Measurements from ENCODE around the gene KIF1A. TPM values are rescaled to one million over a fixed set of nuclear protein-coding genes. Genes with fewer than 3 reads are reported as not detected.

KIF1A gene
- total and polyA plus RNA-seq, 10 of the 15 experiments (the other 5 are each of a cell fraction or from before 2014, with no cell fraction given) = 0.04 to 0.95 (median 0.06) TPM; not detected in 5

- TF ChIP-seq IRF3 (IDR thresholded peaks at IDR 0.05) (no peak), MTA3 (IDR thresholded peaks at IDR 0.05; ENCODE audit: borderline replicate concordance, low read length) (no peak), RUNX3 (IDR thresholded peaks at IDR 0.05; ENCODE audit: low read length) (peak; percentile 56), HCFC1 (IDR thresholded peaks at IDR 0.05; ENCODE audit: low read length) (no peak; the same call in 1 of the 2 replicates), WRNIP1 (IDR thresholded peaks at IDR 0.05; ENCODE audit: borderline replicate concordance, low read depth, low read length) (0 out of 2 replicates have a peak, but pooled peaks have one; percentile 39), BCL11A (IDR thresholded peaks at IDR 0.05; ENCODE audit: low read depth, low read length) (no peak), NFYB (IDR thresholded peaks at IDR 0.05; ENCODE audit: insufficient read depth, low read depth, low read length) (no peak), ZNF687 (IDR thresholded peaks at IDR 0.05) (no peak), CTCF (IDR thresholded peaks at IDR 0.05 in 2 of 3, conservative IDR thresholded peaks at IDR 0.05 in 1 of 3; ENCODE audit: control insufficient read depth in 2 of 3, extremely low read depth in 1 of 3, insufficient read depth in 1 of 3, low read depth in 3 of 3, low read length in 3 of 3) (peak; percentile 94 to 95 (median 94); a peak in 5 of 6 replicates), SMC3 (IDR thresholded peaks at IDR 0.05; ENCODE audit: borderline replicate concordance, low read length) (peak; percentile 69), FOS (IDR thresholded peaks at IDR 0.05; ENCODE audit: borderline replicate concordance, extremely low read depth, insufficient read length) (no peak), RB1 (IDR thresholded peaks at IDR 0.05; ENCODE audit: borderline replicate concordance) (no peak), ZBTB40 (IDR thresholded peaks at IDR 0.05; ENCODE audit: borderline replicate concordance) (no peak), CHD2 (IDR thresholded peaks at IDR 0.05; ENCODE audit: borderline replicate concordance, low read depth, low read length) (no peak), STAT3 (IDR thresholded peaks at IDR 0.05; ENCODE audit: low read depth, low read length) (no peak), KDM1A (IDR thresholded peaks at IDR 0.05; ENCODE audit: borderline replicate concordance) (no peak), TCF7 (IDR thresholded peaks at IDR 0.05; ENCODE audit: borderline replicate concordance) (no peak)
These were observed 31.3 kb upstream of the KIF1A start (continued) for GRCh38 chr2:240851078-240851991.
